Neural progenitor cell (in vitro differentiated cells): ENCODE data around the gene HMX1. TPM values are rescaled to one million over a fixed set of nuclear protein-coding genes. Genes with fewer than 3 reads are reported as not detected.
A peak's percentile ranks its signal among the peaks of the same experiment; 100 is the strongest.

Source experiments
- DNase-seq: peaks from one replicate; pipeline ENCODE4 v3.0.0-alpha.2; 2016; ENCODE audit warnings: low spot score
- H2AFZ ChIP-seq: fragments of 200-600 bp; sonication (generic); replicated peaks from 2 replicates; pipeline ENCODE4 v1.6.1; 2016; ENCODE audit warnings: antibody characterized with exemption
- H3F3A ChIP-seq: fragments of 200-600 bp; sonication (generic); 2 replicates; pipeline ENCODE4 v1.6.1; 2016; ENCODE audit warnings: antibody characterized with exemption, low read depth
- H3K27ac ChIP-seq: fragments of 200-600 bp; sonication (generic); 2 replicates; pipeline ENCODE4 v1.5.1; 2016; ENCODE audit warnings: mild to moderate bottlenecking
- H3K27me3 ChIP-seq: fragments of 200-600 bp; sonication (generic); 2 replicates; pipeline ENCODE4 v1.6.1; 2016; ENCODE audit warnings: mild to moderate bottlenecking, moderate library complexity
- H3K36me3 ChIP-seq: fragments of 200-600 bp; sonication (generic); 2 replicates; pipeline ENCODE4 v1.5.1; 2016
- H3K4me1 ChIP-seq: fragments of 200-600 bp; sonication (generic); 2 replicates; pipeline ENCODE4 v1.6.1; 2016; ENCODE audit warnings: mixed run types
- H3K4me2 ChIP-seq: fragments of 200-600 bp; sonication (generic); 2 replicates; pipeline ENCODE4 v1.6.1; 2016
- H3K4me3 ChIP-seq: fragments of 200-600 bp; sonication (generic); 2 replicates; pipeline ENCODE4 v1.5.1; 2016
- H3K79me2 ChIP-seq: fragments of 200-600 bp; sonication (generic); 2 replicates; pipeline ENCODE4 v1.6.1; 2016; ENCODE audit warnings: low read depth
- H3K9ac ChIP-seq: fragments of 200-600 bp; sonication (generic); 2 replicates; pipeline ENCODE4 v1.6.1; 2016
- H3K9me3 ChIP-seq: fragments of 200-600 bp; sonication (generic); 2 replicates; pipeline ENCODE4 v1.5.1; 2016; ENCODE audit warnings: low read depth
- H4K20me1 ChIP-seq: fragments of 200-600 bp; sonication (generic); 2 replicates; pipeline ENCODE4 v1.6.1; 2016; ENCODE audit warnings: low read depth
- H3K27ac Mint-ChIP-seq: 3 replicates; pipeline ENCODE4 v1.8.0; 2021; ENCODE audit warnings: mixed read lengths
- H3K27me3 Mint-ChIP-seq: 2 replicates; pipeline ENCODE4 v1.8.0; 2022; ENCODE audit warnings: low read depth, mild to moderate bottlenecking, inconsistent platforms, moderate library complexity, mixed read lengths; ENCODE audit not compliant: insufficient read depth
- H3K36me3 Mint-ChIP-seq: 3 replicates; pipeline ENCODE4 v1.8.0; 2021; ENCODE audit warnings: mixed read lengths
- H3K4me1 Mint-ChIP-seq: 3 replicates; pipeline ENCODE4 v1.8.0; 2021; ENCODE audit warnings: mixed read lengths
- H3K4me3 Mint-ChIP-seq: 3 replicates; pipeline ENCODE4 v1.8.0; 2021; ENCODE audit warnings: mild to moderate bottlenecking, moderate library complexity, mixed read lengths
- H3K9me3 Mint-ChIP-seq: 3 replicates; pipeline ENCODE4 v1.8.0; 2020; ENCODE audit warnings: mixed read lengths
- CTCF ChIP-seq: fragments of 200-600 bp; sonication (generic); IDR thresholded peaks from 2 replicates; pipeline ENCODE4 v1.5.1; 2017; ENCODE audit warnings: antibody characterized with exemption, mild to moderate bottlenecking
- EZH2 ChIP-seq: fragments of 200-600 bp; sonication (generic); IDR thresholded peaks from 2 replicates; pipeline ENCODE4 v1.6.1; 2017; ENCODE audit warnings: antibody characterized with exemption, mild to moderate bottlenecking, moderate library complexity
- EZH2phosphoT487 ChIP-seq: fragments of 200-600 bp; sonication (generic); IDR thresholded peaks from 2 replicates; pipeline ENCODE4 v1.6.1; 2017; ENCODE audit warnings: antibody characterized with exemption
- total RNA-seq: library from RNA; depleted of rRNA; stranded (reverse); fragments of >200 nt; gene quantifications from 2 replicates; pipeline ENCODE4 v1.2.3, GENCODE V29; 2015; ENCODE audit warnings: low replicate concordance

Gene HMX1
- total RNA-seq, 1 donor from 2014 or later: not detected

DNA sequence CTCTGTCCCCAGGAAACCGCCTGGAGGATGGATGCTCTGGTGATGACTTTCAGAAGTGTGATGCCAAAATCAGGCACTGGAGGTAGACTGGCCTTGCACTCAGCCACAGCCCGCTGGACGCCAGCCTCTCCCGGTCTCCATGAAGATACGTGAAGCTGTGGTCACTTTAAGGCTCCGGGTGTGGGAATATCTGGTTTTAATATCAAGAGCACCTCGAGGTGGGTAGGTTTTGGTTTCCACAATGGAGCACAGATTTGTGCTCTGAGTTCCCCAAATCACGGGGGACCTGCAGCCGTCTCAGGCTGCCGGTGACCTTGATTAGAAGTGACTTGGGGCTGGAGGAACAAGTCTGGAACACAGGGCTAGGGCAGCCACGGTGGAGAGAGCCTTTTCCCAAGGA, 6.8 kb upstream of the HMX1 start:
- Histone ChIP-seq H3K4me1 (no peaks in the 10 kb centered on the region), H2AFZ (no peak overlapping the region), H3K79me2 (no peaks in the 10 kb centered on the region), H3K9ac (no peak overlapping the region), H3K9me3 (no peaks in the 10 kb centered on the region), H3K27ac (no peak overlapping the region), H3K27me3 (peaks cover 100% of the 10 kb centered on the region), H3K4me3 (no peak overlapping the region), H3K4me2 (no peak overlapping the region), H3F3A (no peaks in the 10 kb centered on the region), H3K36me3 (no peaks in the 10 kb centered on the region), H4K20me1 (peaks cover 56% of the 10 kb centered on the region)
- Mint-ChIP-seq H3K27me3 (peaks cover 71% of the 10 kb centered on the region), H3K4me1 (no peaks in the 10 kb centered on the region), H3K4me3 (no peak overlapping the region), H3K9me3 (no peaks in the 10 kb centered on the region), H3K27ac (no peak overlapping the region), H3K36me3 (no peaks in the 10 kb centered on the region)
- no peak for TF ChIP-seq CTCF
- no peak for TF ChIP-seq EZH2
- TF ChIP-seq EZH2phosphoT487: no peak
- DNase-seq: no peak

GRCh38 chr4:8877780-8878040, 6.1 kb upstream of the HMX1 start:
- Histone ChIP-seq H3K9ac (no peak overlapping the region), H3K4me2 (peak overlapping the region; percentile 11), H3K4me3 (no peak overlapping the region), H3K36me3 (no peaks in the 10 kb centered on the region), H3K4me1 (no peaks in the 10 kb centered on the region), H4K20me1 (peaks cover 63% of the 10 kb centered on the region), H3K27ac (no peak overlapping the region), H3F3A (no peaks in the 10 kb centered on the region), H3K79me2 (no peaks in the 10 kb centered on the region), H3K27me3 (peaks cover 100% of the 10 kb centered on the region), H3K9me3 (no peaks in the 10 kb centered on the region), H2AFZ (no peak overlapping the region)
- no peaks in the 10 kb centered on the region for H3K4me1 Mint-ChIP-seq
- DNase-seq: peak; percentile 16
- peak; percentile 19 for TF ChIP-seq EZH2
- no peak for TF ChIP-seq CTCF
- peak; percentile 7 for TF ChIP-seq EZH2phosphoT487
- H3K4me3 Mint-ChIP-seq: no peak overlapping the region
- H3K27ac Mint-ChIP-seq: no peak overlapping the region
- no peaks in the 10 kb centered on the region for H3K9me3 Mint-ChIP-seq
- no peaks in the 10 kb centered on the region for H3K36me3 Mint-ChIP-seq
- H3K27me3 Mint-ChIP-seq: peaks cover 74% of the 10 kb centered on the region

GRCh38 chr4:8876982-8877779, 5.5 kb upstream of the HMX1 start:
- Histone ChIP-seq H3K36me3 (no peaks in the 10 kb centered on the region), H3K9me3 (no peaks in the 10 kb centered on the region), H3K9ac (no peak overlapping the region), H3K27me3 (peaks cover 100% of the 10 kb centered on the region), H4K20me1 (peaks cover 68% of the 10 kb centered on the region), H3K79me2 (no peaks in the 10 kb centered on the region), H3K4me1 (peaks cover 5% of the 10 kb centered on the region), H3K4me3 (no peak overlapping the region), H3F3A (peaks cover 2% of the 10 kb centered on the region), H3K27ac (no peak overlapping the region), H2AFZ (no peak overlapping the region), H3K4me2 (peak overlapping the region; percentile 11)
- no peak for DNase-seq
- Mint-ChIP-seq H3K27me3 (peaks cover 77% of the 10 kb centered on the region), H3K4me1 (peaks cover under 1% of the 10 kb centered on the region), H3K27ac (no peak overlapping the region), H3K4me3 (no peak overlapping the region), H3K9me3 (no peaks in the 10 kb centered on the region), H3K36me3 (no peaks in the 10 kb centered on the region)
- no peak for TF ChIP-seq EZH2
- no peak for TF ChIP-seq CTCF
- no peak for TF ChIP-seq EZH2phosphoT487
